OCI-LY3 (cell line): Measurements from ENCODE around the gene KRT80.

Experiments used
- EZH2phosphoT487 ChIP-seq: fragments of 200-600 bp; shearing (Covaris generic); IDR thresholded peaks from 2 replicates; pipeline ENCODE4 v1.6.1; 2018; ENCODE audit warnings: antibody characterized with exemption, mixed run types, low read depth
- TF ChIP-seq, protein P1 (sequence below): fragments of 200-600, 300-600 bp; sonication (generic); IDR thresholded peaks from 2 replicates; pipeline ENCODE4 v1.5.1; 2014; ENCODE audit warnings: antibody characterized with exemption, low read length, low read depth

DNA sequence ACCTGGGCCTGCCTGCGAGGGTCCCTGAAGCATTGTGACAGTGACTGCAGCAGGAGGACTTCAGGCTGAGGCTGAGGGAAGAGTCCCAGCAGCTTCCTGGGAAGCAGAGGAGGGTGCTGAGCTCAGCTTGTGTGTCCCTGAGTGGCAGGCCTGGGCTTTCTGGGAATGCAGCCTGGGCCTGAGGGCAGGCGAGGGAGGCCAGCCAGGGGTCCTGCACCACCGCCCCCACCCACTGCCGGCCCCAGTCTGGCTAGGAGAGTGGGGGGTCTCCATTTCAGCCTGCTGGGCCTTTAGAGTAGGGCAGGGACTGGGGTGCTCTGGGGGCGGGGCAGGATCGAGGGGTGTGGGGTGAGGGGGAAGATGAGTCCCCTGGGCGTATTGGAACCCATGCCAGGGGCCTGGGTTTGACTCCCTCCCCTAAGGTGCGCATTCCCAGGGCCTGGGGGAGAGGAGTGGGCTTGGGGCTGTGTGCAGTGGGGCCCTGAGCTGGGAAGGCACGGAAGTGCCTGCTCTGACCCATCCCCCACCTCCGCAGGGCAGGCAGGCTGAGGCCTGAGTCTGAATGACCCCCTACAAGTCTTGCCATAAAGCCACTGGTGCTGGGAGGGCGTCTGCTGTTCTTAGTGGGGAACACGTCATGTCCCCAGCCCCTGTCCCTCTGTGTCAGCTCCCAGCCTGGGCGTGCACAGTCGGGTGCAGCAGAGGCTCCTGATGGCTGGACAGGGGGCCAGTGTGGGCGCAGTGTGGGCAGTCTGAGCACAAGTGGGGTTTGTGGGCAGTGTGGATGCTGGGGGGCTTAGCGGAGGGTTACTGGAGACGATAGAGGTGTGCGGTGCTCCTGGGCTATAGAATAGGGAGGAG lies 46.4 kb downstream of the KRT80 start:
- TF ChIP-seq, protein P1, sequence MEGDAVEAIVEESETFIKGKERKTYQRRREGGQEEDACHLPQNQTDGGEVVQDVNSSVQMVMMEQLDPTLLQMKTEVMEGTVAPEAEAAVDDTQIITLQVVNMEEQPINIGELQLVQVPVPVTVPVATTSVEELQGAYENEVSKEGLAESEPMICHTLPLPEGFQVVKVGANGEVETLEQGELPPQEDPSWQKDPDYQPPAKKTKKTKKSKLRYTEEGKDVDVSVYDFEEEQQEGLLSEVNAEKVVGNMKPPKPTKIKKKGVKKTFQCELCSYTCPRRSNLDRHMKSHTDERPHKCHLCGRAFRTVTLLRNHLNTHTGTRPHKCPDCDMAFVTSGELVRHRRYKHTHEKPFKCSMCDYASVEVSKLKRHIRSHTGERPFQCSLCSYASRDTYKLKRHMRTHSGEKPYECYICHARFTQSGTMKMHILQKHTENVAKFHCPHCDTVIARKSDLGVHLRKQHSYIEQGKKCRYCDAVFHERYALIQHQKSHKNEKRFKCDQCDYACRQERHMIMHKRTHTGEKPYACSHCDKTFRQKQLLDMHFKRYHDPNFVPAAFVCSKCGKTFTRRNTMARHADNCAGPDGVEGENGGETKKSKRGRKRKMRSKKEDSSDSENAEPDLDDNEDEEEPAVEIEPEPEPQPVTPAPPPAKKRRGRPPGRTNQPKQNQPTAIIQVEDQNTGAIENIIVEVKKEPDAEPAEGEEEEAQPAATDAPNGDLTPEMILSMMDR, result no peak
- no peak for TF ChIP-seq EZH2phosphoT487
